Uterus (tissue), 2 donors: ENCODE results near the gene LYPD8.

Experiments
- CTCF ChIP-seq, 4 experiments: fragments of 200-600 bp in 2 of 4; fragments of 450-650 bp in 2 of 4; sonication (generic) in 2 of 4; IDR thresholded peaks; one replicate each; pipeline ENCODE4 v1.5.1; 2016 to 2019; ENCODE audit warnings: antibody characterized with exemption in 4 of 4, mild to moderate bottlenecking in 2 of 4, moderate library complexity in 1 of 4
- POLR2A ChIP-seq, 2 donors: fragments of 450-650 bp; IDR thresholded peaks; one replicate each; pipeline ENCODE4 v1.6.1; 2016; ENCODE audit warnings: antibody characterized with exemption in 2 of 2, mild to moderate bottlenecking in 1 of 2, moderate library complexity in 1 of 2

GRCh38 chr1:248758352-248758751, 2.8 kb upstream of the LYPD8 start:
- TF ChIP-seq CTCF (IDR thresholded peaks at IDR 0.05) = no peak
- no peak for TF ChIP-seq POLR2A (IDR thresholded peaks at IDR 0.05)
